Heart left ventricle (tissue), 16 donors: ENCODE measurements around the gene RPEL1. TPM values are rescaled to one million over a fixed set of nuclear protein-coding genes. Genes with fewer than 3 reads are reported as not detected.

Experiments
- ATAC-seq, 4 donors: fragments of 200-7000 bp; cut with Tn5 transposase; one replicate each; pipeline ENCODE4 v1.9.1; 2020 to 2022; ENCODE audit warnings: moderate library complexity in 4 of 4, mild to moderate bottlenecking in 3 of 4, moderate number of reproducible peaks in 1 of 4
- DNase-seq, 5 donors: peaks; one replicate each; pipeline ENCODE4 v3.0.0-alpha.2; 2020
- H3K27ac ChIP-seq, 12 donors: fragments of 200-600 bp; sonication (generic) in 4 of 12; one replicate each; pipeline versions ENCODE4 v1.5.0 to v1.8.0; 2016 to 2022; ENCODE audit warnings: mild to moderate bottlenecking in 2 of 12
- H3K27me3 ChIP-seq, 9 donors: fragments of 200-600 bp; sonication (generic) in 2 of 9; one replicate each; pipeline versions ENCODE4 v1.5.1 to v1.8.0; 2016 to 2022; ENCODE audit warnings: mild to moderate bottlenecking in 3 of 9
- H3K36me3 ChIP-seq, 9 donors: fragments of 200-600 bp; sonication (generic) in 2 of 9; one replicate each; pipeline versions ENCODE4 v1.5.0 to v1.8.0; 2018 to 2022; ENCODE audit warnings: mild to moderate bottlenecking in 2 of 9
- H3K4me1 ChIP-seq, 12 donors: fragments of 200-600 bp; sonication (generic) in 4 of 12; one replicate each; pipeline versions ENCODE4 v1.5.0 to v1.8.0; 2016 to 2022; ENCODE audit warnings: mild to moderate bottlenecking in 3 of 12
- H3K4me3 ChIP-seq, 12 donors: fragments of 200-600 bp; sonication (generic) in 4 of 12; one replicate each; pipeline versions ENCODE4 v1.5.0 to v1.8.0; 2017 to 2022; ENCODE audit warnings: mild to moderate bottlenecking in 9 of 12, moderate library complexity in 4 of 12
- H3K9me3 ChIP-seq, 12 donors: fragments of 200-600 bp; sonication (generic) in 4 of 12; one replicate each; pipeline versions ENCODE4 v1.5.0 to v1.8.0; 2016 to 2022; ENCODE audit warnings: mild to moderate bottlenecking in 1 of 12
- CTCF ChIP-seq, 12 donors: fragments of 200-600 bp; sonication (generic) in 4 of 12; IDR thresholded peaks; one replicate each; pipeline versions ENCODE4 v1.5.0 to v1.8.0; 2018 to 2022; ENCODE audit warnings: antibody characterized with exemption in 12 of 12, mild to moderate bottlenecking in 5 of 12
- POLR2A ChIP-seq, 2 donors: fragments of 450-650 bp; IDR thresholded peaks; one replicate each; pipeline ENCODE4 v1.6.1; 2017; ENCODE audit warnings: antibody characterized with exemption in 2 of 2, mild to moderate bottlenecking in 2 of 2, moderate library complexity in 2 of 2
- WGBS, 4 donors: extraction: QIAGEN DNeasy Blood & Tissue Kit in 2 of 4; methylation state at CpG; one replicate each; pipeline versions ENCODE4 v1.1.5 to v1.1.7; 2013 to 2018; 5-methylcytosine and 5-hydroxymethylcytosine counted together
- intact Hi-C, 10 donors: fragments of 100-400 bp; cut with DNase I; formaldehyde crosslinking; loops; one replicate each; pipeline versions ENCODE4 v1.11.1 to v1.14.2; 2022
- polyA plus RNA-seq, 2 donors: library from polyadenylated mRNA; stranded (reverse); fragments of 200-250 nt; gene quantifications; one replicate each; pipeline ENCODE4 v1.2.3, GENCODE V29; 2013
- total RNA-seq, 9 donors: library from RNA; depleted of rRNA in 2 of 9; stranded (reverse); fragments of >200 nt in 2 of 9; fragmentation: NEBNext Ultra II Directional in 3 of 9; extraction: Animal tissue kit (Norgen Biotek cat#: 25700) in 3 of 9; gene quantifications; one replicate each; pipeline versions ENCODE4 v1.1.0 to v1.2.4, GENCODE V29; 2016 to 2023
- donor health status: ischemic (EF 13 %, LVEDD 7.1; RV severe dilation, severe dysfunction).
- donor health status: healthy with polysubstance abuse.
- donor health status: DM: no; HTN: yes; CAD: no.
- donor health status: DM: no; HTN: no; CAD: no.
- donor health status: ischemic (EF 25% LVEDD 6.9; RV normal size, moderate dysfunction).
- donor health status: ischemic (EF 25% LVEDD 5.7; RV mildly dilated, moderate dysfunction).
- donor health status: healthy.
- donor health status: DM: yes; HTN: yes; CAD: no.
- donor health status: ischemic (EF 35%, LVEDD 5.7; RV mildly dilated, moderate dysfunction).
- donor health status: nonischemic (EF 11% LVEDD 7.7; RV severe dilation, severe dysfunction).
- donor health status: DM: yes; HTN: yes; CAD: no.
- donor health status: PGD.
- donor health status: ischemic (EF 29% LVEDD 5.4; RV normal size, mild dysfunction).
- donor health status: nonischemic (EF 23%, LVEDD 6.1; RV moderate dilation, normal function).

RPEL1 gene
- total and polyA plus RNA-seq, 11 donors = not detected

DNA sequence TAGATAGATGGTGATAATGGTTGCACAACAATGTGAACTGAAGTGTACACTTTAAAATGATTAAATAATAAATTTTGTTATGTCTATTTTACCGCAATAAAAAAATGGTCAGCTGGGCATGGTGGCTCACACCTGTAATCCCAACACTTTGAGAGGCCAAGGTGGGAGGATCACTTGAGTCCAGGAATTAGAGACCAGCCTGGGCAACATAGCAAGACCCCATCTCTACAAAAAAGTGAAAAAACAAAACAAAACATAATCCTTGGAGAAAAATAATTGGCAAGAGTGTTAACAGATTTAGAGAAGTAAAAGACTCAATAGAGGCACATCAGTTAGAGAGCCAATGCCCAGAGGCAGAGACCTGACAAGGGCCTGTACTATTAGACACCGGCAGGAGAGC lies 9.9 kb upstream of the RPEL1 start:
- H3K9me3 ChIP-seq = no peaks in the 10 kb centered on the region

DNA sequence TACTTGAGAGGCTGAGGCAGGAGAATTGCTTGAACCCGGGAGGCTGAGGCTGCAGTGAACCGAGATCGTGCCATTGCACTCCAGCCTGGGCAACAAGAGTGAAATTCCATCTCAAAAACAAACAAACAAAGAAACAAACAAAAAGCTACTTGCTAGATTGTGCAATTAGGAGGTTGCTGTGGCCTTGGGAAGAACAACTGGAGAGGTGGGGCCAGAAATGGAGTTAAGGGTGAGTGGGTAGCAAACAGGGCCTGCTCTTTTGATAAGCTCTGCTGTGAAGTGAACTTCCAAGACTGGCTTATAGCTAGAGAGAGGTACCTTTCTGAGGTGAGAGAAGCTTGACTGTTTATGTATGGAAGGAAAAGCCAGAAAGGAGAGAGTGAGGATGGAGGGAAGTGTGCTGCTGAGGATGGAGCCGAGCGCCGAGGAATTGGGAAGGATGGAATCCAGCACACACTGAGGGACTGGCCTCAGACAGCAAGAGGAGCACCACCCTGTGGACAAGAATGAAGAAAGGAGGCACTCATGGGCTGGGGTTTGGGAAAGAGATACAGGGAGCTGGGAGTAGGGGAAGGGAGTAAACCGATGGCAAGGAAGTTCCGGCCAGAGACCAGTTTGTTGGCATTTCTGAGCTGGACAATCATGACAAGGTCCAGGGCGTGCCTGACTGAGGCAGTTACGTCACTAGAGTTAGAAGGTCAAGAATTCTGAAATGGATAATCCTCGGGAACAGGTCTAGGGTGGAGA lies 7.0 kb upstream of the RPEL1 start:
- peak; percentile 55 to 90 (median 80) for ATAC-seq
- Histone ChIP-seq H3K4me3 (no peak overlapping the region), H3K27me3 (no peaks in the 10 kb centered on the region), H3K27ac (no peak overlapping the region), H3K4me1 (peaks cover 0 to 31% (median 7%) of the 10 kb centered on the region in 12 donors), H3K9me3 (no peaks in the 10 kb centered on the region), H3K36me3 (no peaks in the 10 kb centered on the region)
- no peak for TF ChIP-seq POLR2A (IDR thresholded peaks at IDR 0.05)
- peak in 10 of 12 donors; percentile 9 to 60 (median 34) for TF ChIP-seq CTCF (IDR thresholded peaks at IDR 0.05)
- WGBS, 4 donors = 60 to 70% (median 63%) methylated on average over 11 of the region's 11 CpGs
- intact Hi-C loops = loop anchor here in 5 of 10 donors (5.0 to 10.0 kb wide), 3 partner anchors 46 to 131 kb away; partner anchors contain the start of gene NT5C2 (in 3 of the 5)
- DNase-seq = peak in 3 of 5 donors; percentile 35

More for the DNA sequence above, 9.9 kb upstream of the RPEL1 start:
- WGBS, 4 donors = 86 to 93% (median 90%) methylated on average over 2 of the region's 2 CpGs
- H3K4me3 ChIP-seq = no peak overlapping the region
- H3K36me3 ChIP-seq = no peaks in the 10 kb centered on the region
- H3K27ac ChIP-seq = no peak overlapping the region
- intact Hi-C loops = loop anchor here in 5 of 10 donors (5.0 to 10.0 kb wide), 3 partner anchors 43 to 128 kb away; partner anchors contain the start of gene NT5C2 (in 3 of the 5)
- peaks cover 0 to 32% (median 9%) of the 10 kb centered on the region in 12 donors for H3K4me1 ChIP-seq
- DNase-seq = no peak
- TF ChIP-seq CTCF (IDR thresholded peaks at IDR 0.05) (no peak), POLR2A (IDR thresholded peaks at IDR 0.05) (no peak)
- H3K27me3 ChIP-seq = no peaks in the 10 kb centered on the region
- ATAC-seq = no peak

DNA sequence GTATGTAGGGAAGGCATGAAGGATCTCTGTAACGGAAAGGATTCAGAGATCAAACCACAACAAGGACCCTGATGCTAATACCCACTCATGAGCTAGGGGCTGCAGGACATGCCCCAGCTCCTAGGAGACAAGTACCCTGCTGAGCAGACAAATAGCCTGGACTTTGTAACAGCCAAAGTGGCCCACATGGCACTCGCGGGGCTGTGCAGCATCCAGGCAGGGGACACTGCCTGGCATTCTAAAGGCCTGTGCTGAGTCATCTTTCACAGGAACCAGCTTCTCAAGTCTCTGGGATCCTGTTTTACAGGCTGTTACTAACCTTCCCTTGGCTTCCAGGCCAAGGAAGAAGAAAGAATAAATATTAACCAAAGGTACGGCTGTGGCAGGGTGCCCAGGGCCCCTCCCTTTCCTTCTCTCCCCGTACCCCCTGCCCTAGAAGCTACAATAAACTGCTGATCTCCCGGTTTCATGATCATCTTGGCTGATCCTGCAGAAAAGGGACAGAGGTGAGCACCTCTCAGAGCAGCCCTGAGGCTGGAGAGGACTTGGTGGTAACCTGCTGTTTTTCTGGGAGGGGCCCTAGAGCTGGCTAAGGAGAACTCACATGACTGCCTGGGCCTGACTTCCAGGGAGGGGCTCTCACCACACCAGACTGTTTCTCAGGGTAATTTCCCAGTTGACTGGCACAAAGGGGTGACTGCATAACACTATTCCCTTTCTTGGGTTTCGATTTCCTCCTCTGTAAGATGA lies 4.2 kb upstream of the RPEL1 start:
- Histone ChIP-seq H3K9me3 (no peaks in the 10 kb centered on the region), H3K4me1 (peaks cover 0 to 36% (median 8%) of the 10 kb centered on the region in 12 donors), H3K36me3 (no peaks in the 10 kb centered on the region), H3K27me3 (no peaks in the 10 kb centered on the region), H3K27ac (peak overlapping the region in 7 of 12 donors; percentile 11 to 87 (median 18)), H3K4me3 (no peak overlapping the region)
- intact Hi-C loops = loop anchor here (5.0 to 10.0 kb wide), 14 partner anchors 44 to 517 kb away; partner anchors contain the start of genes CYP17A1 (in 6 of the 10), CNNM2 (in 1 of the 10) and NT5C2 (in 1 of the 10)
- DNase-seq (peak in 1 of 5 donors; percentile 43), ATAC-seq (peak in 2 of 4 donors; percentile 55 to 62)
- TF ChIP-seq POLR2A (IDR thresholded peaks at IDR 0.05) (no peak), CTCF (IDR thresholded peaks at IDR 0.05) (no peak)
- 58 to 65% (median 62%) methylated on average over 7 of the region's 7 CpGs for WGBS, 4 donors
